ENCODE results near the gene CFAP20DC. TPM values are rescaled to one million over a fixed set of nuclear protein-coding genes. Genes with fewer than 3 reads are reported as not detected.

CFAP20DC gene
- total RNA-seq, 1 donor from 2014 or later = 8.0 TPM

DNA sequence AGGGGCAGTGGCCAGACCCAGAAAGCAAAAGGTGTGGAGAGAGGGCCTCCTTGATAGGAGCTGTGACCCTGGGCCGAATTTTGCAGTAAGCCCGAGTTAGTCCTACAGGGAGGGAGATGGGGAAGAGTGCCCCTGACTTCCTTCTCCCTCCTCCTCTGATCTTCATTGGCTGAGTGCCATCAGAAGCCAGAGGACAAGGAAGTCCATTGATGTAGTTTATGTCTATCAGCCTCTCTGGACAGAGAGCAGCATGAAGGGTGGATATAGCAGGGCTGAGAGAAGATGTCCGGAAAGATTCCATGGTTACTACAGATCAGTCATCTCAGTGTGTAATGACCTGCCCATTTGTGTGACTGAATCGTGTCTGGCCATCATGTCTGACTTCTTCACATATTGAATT is 280.8 kb downstream of the CFAP20DC start:
- Mint-ChIP-seq H3K27me3 (no peaks in the 10 kb centered on the region), H3K36me3 (ENCODE audit: insufficient read depth) (peaks cover 9% of the 10 kb centered on the region), H3K4me1 (ENCODE audit: low read depth) (no peaks in the 10 kb centered on the region), H3K9me3 (ENCODE audit: low read depth) (peaks cover 10% of the 10 kb centered on the region), H3K4me3 (ENCODE audit: low read depth) (no peak overlapping the region), H3K27ac (no peak overlapping the region)
- no peak for DNase-seq (ENCODE audit: low spot score, unreplicated experiment)
- TF ChIP-seq CTCF (IDR thresholded peaks at IDR 0.05; ENCODE audit: unreplicated experiment) = no peak

GRCh38 chr3:58766587-58767282 is 283.1 kb downstream of the CFAP20DC start:
- no peak for DNase-seq (ENCODE audit: low spot score, unreplicated experiment)
- Mint-ChIP-seq H3K9me3 (ENCODE audit: low read depth) (peaks cover 16% of the 10 kb centered on the region), H3K4me1 (ENCODE audit: low read depth) (no peaks in the 10 kb centered on the region), H3K4me3 (ENCODE audit: low read depth) (no peak overlapping the region), H3K27ac (no peak overlapping the region), H3K27me3 (no peaks in the 10 kb centered on the region), H3K36me3 (ENCODE audit: insufficient read depth) (peaks cover 11% of the 10 kb centered on the region)
- no peak for TF ChIP-seq CTCF (IDR thresholded peaks at IDR 0.05; ENCODE audit: unreplicated experiment)

GRCh38 chr3:58755150-58755549 is 294.7 kb downstream of the CFAP20DC start:
- no peaks in the 10 kb centered on the region for H3K36me3 Mint-ChIP-seq (ENCODE audit: insufficient read depth)
- no peaks in the 10 kb centered on the region for H3K9me3 Mint-ChIP-seq (ENCODE audit: low read depth)
- no peak overlapping the region for H3K27ac Mint-ChIP-seq
- no peak for DNase-seq (ENCODE audit: low spot score, unreplicated experiment)
- H3K4me3 Mint-ChIP-seq (ENCODE audit: low read depth) = no peak overlapping the region
- peaks cover 8% of the 10 kb centered on the region for H3K4me1 Mint-ChIP-seq (ENCODE audit: low read depth)
- H3K27me3 Mint-ChIP-seq = no peaks in the 10 kb centered on the region
- TF ChIP-seq CTCF (IDR thresholded peaks at IDR 0.05; ENCODE audit: unreplicated experiment) = no peak

- no peak for TF ChIP-seq CTCF (IDR thresholded peaks at IDR 0.05; ENCODE audit: unreplicated experiment)
- Mint-ChIP-seq H3K4me1 (ENCODE audit: low read depth) (peaks cover 8% of the 10 kb centered on the region), H3K4me3 (ENCODE audit: low read depth) (no peak overlapping the region), H3K27ac (no peak overlapping the region), H3K9me3 (ENCODE audit: low read depth) (no peaks in the 10 kb centered on the region), H3K27me3 (no peaks in the 10 kb centered on the region), H3K36me3 (ENCODE audit: insufficient read depth) (no peaks in the 10 kb centered on the region)
- DNase-seq (ENCODE audit: low spot score, unreplicated experiment) = no peak
These were observed 295.8 kb downstream of the CFAP20DC start for GRCh38 chr3:58754074-58754473.

GRCh38 chr3:58751882-58752567 is 297.8 kb downstream of the CFAP20DC start:
- Mint-ChIP-seq H3K36me3 (ENCODE audit: insufficient read depth) (no peaks in the 10 kb centered on the region), H3K27ac (no peak overlapping the region), H3K4me1 (ENCODE audit: low read depth) (peaks cover 8% of the 10 kb centered on the region), H3K9me3 (ENCODE audit: low read depth) (no peaks in the 10 kb centered on the region), H3K4me3 (ENCODE audit: low read depth) (no peak overlapping the region), H3K27me3 (no peaks in the 10 kb centered on the region)
- no peak for DNase-seq (ENCODE audit: low spot score, unreplicated experiment)
- TF ChIP-seq CTCF (IDR thresholded peaks at IDR 0.05; ENCODE audit: unreplicated experiment) = no peak

Measured in progenitor cell of endocrine pancreas (in vitro differentiated cells).